ENCODE results near the gene RTN1.

Gene RTN1

GRCh38 chr14:59870277-59871165, at the start of gene RTN1:
RTN1 (minus strand) TSS chr14:59870776; CDS start chr14:59870630, 146 bp downstream.
- no peak for DNase-seq

- no peak for DNase-seq
Observed at GRCh38 chr14:59920378-59920683, 49.8 kb upstream of the RTN1 start.

GRCh38 chr14:59919570-59920377, 49.2 kb upstream of the RTN1 start, which contains the start of gene LRRC9:
LRRC9 (plus strand) TSS chr14:59920144.
- no peak for DNase-seq

GRCh38 chr14:59918824-59919569, 48.4 kb upstream of the RTN1 start:
- DNase-seq: no peak

GRCh38 chr14:59913187-59913586, 42.6 kb upstream of the RTN1 start:
- DNase-seq: no peak

GRCh38 chr14:59912443-59912842, 41.9 kb upstream of the RTN1 start:
- DNase-seq: no peak

GRCh38 chr14:59905188-59905587, 34.6 kb upstream of the RTN1 start:
- no peak for DNase-seq

- no peak for DNase-seq
Observed at GRCh38 chr14:59904184-59904583, 33.6 kb upstream of the RTN1 start.

- DNase-seq: no peak
Observed at GRCh38 chr14:59900556-59900955, 30.0 kb upstream of the RTN1 start.

GRCh38 chr14:59897757-59898383, 27.3 kb upstream of the RTN1 start:
- no peak for DNase-seq

GRCh38 chr14:59895721-59896120, 25.1 kb upstream of the RTN1 start:
- DNase-seq: no peak

- DNase-seq: no peak
Observed at GRCh38 chr14:59890676-59891075, 20.1 kb upstream of the RTN1 start.

GRCh38 chr14:59882957-59883356, 12.4 kb upstream of the RTN1 start:
- DNase-seq: no peak

- no peak for DNase-seq
Observed at GRCh38 chr14:59871166-59871495, 555 bp upstream of the RTN1 start.

- no peak for DNase-seq
Observed at GRCh38 chr14:59869381-59870255, 958 bp downstream of the RTN1 start.

GRCh38 chr14:59868021-59868420, 2.6 kb downstream of the RTN1 start:
- DNase-seq: no peak

- DNase-seq: no peak
Observed at GRCh38 chr14:59863806-59864525, 6.6 kb downstream of the RTN1 start.

- DNase-seq: no peak
Observed at GRCh38 chr14:59857328-59857727, 13.2 kb downstream of the RTN1 start.

- no peak for DNase-seq
Observed at GRCh38 chr14:59852350-59852749, 18.2 kb downstream of the RTN1 start.

GRCh38 chr14:59850458-59850857, 20.1 kb downstream of the RTN1 start:
- DNase-seq: no peak

- no peak for DNase-seq
Observed at GRCh38 chr14:59849411-59850130, 21.0 kb downstream of the RTN1 start.
